Measurements from ENCODE around the gene OLAH.

DNA sequence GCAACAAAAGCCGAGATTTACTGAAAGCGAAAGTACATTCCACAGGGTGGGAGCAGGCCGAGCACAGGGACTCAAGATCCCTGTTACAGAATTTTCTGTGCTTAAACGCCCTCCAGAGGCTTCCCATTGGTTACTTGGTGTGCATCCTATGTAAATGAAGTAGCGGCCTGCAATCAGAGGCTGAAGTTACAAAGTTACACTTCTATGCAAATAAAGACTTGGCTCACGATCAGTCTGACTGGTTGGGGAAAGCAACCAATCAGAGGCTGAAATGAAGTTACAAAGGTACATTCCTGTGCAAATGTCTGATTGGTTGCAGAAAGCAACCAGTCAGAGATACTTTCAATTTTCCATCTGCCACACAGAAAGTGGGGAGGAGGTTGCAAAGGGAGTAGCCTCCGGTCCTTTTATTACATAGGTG, 40.8 kb downstream of the OLAH start:
- TF ChIP-seq POLR2A (IDR thresholded peaks at IDR 0.05) = no peak
- TF ChIP-seq, protein P1, sequence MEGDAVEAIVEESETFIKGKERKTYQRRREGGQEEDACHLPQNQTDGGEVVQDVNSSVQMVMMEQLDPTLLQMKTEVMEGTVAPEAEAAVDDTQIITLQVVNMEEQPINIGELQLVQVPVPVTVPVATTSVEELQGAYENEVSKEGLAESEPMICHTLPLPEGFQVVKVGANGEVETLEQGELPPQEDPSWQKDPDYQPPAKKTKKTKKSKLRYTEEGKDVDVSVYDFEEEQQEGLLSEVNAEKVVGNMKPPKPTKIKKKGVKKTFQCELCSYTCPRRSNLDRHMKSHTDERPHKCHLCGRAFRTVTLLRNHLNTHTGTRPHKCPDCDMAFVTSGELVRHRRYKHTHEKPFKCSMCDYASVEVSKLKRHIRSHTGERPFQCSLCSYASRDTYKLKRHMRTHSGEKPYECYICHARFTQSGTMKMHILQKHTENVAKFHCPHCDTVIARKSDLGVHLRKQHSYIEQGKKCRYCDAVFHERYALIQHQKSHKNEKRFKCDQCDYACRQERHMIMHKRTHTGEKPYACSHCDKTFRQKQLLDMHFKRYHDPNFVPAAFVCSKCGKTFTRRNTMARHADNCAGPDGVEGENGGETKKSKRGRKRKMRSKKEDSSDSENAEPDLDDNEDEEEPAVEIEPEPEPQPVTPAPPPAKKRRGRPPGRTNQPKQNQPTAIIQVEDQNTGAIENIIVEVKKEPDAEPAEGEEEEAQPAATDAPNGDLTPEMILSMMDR (IDR thresholded peaks at IDR 0.05) = no peak
- no peak for TF ChIP-seq EP300 (IDR thresholded peaks at IDR 0.05)
- peak in 1 of 3 donors; percentile 28 for TF ChIP-seq POLR2AphosphoS5 (IDR thresholded peaks at IDR 0.05)
